Measurements from ENCODE around the gene ZNHIT2.

DNA sequence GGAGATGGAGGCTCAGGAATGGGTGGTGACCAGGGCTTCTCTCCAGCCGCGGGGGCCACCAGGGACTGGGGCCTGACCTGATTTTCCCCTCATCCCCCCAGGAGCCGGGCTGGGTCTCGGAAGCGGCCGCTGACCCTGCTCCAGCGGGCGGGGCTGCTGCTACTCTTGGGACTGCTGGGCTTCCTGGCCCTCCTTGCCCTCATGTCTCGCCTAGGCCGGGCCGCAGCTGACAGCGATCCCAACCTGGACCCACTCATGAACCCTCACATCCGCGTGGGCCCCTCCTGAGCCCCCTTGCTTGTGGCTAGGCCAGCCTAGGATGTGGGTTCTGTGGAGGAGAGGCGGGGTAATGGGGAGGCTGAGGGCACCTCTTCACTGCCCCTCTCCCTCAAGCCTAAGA is 29.7 kb downstream of the ZNHIT2 start:
- TF ChIP-seq, protein P1, sequence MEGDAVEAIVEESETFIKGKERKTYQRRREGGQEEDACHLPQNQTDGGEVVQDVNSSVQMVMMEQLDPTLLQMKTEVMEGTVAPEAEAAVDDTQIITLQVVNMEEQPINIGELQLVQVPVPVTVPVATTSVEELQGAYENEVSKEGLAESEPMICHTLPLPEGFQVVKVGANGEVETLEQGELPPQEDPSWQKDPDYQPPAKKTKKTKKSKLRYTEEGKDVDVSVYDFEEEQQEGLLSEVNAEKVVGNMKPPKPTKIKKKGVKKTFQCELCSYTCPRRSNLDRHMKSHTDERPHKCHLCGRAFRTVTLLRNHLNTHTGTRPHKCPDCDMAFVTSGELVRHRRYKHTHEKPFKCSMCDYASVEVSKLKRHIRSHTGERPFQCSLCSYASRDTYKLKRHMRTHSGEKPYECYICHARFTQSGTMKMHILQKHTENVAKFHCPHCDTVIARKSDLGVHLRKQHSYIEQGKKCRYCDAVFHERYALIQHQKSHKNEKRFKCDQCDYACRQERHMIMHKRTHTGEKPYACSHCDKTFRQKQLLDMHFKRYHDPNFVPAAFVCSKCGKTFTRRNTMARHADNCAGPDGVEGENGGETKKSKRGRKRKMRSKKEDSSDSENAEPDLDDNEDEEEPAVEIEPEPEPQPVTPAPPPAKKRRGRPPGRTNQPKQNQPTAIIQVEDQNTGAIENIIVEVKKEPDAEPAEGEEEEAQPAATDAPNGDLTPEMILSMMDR (IDR thresholded peaks at IDR 0.05), result no peak
- no peak for TF ChIP-seq POLR2A (IDR thresholded peaks at IDR 0.05)
- no peak for TF ChIP-seq POLR2AphosphoS5 (IDR thresholded peaks at IDR 0.05)
- TF ChIP-seq EP300 (IDR thresholded peaks at IDR 0.05), result no peak
